H1 (cell line): ENCODE measurements around the gene CDKL5. TPM values are rescaled to one million over a fixed set of nuclear protein-coding genes. Genes with fewer than 3 reads are reported as not detected.

Source experiments
- BACH1 ChIP-seq: IDR thresholded peaks from 2 replicates; pipeline ENCODE4 v1.6.1; 2012; ENCODE audit warnings: low read length, improper control_type of control experiment
- CBX8 ChIP-seq: fragments of 300-800, 300-1000 bp; sonication (generic); IDR thresholded peaks from 2 replicates; pipeline ENCODE4 v1.7.1; 2016; ENCODE audit warnings: low read depth, low read length, borderline replicate concordance
- CTCF ChIP-seq, 3 experiments: IDR thresholded peaks; 1 replicate in 2 of 3; 2 replicates in 1 of 3; pipeline versions ENCODE4 v1.5.1 to v1.6.1; 2011; ENCODE audit warnings: low read length in 3 of 3, mild to moderate bottlenecking in 3 of 3, inconsistent platforms in 2 of 3, low read depth in 1 of 3, moderate library complexity in 1 of 3; ENCODE audit not compliant: insufficient read depth in 1 of 3; ENCODE audit errors: control extremely low read depth in 1 of 3
- JUND ChIP-seq: IDR thresholded peaks from 2 replicates; pipeline ENCODE4 v1.6.1; 2011; ENCODE audit warnings: mild to moderate bottlenecking, improper control_type of control experiment, low read length
- PHF8 ChIP-seq: fragments of 200-600 bp; sonication (generic); conservative IDR thresholded peaks from 2 replicates; pipeline ENCODE4 v1.7.1; 2012; ENCODE audit warnings: low read depth, mild to moderate bottlenecking, inconsistent platforms, low read length, moderate library complexity
- RNF2 ChIP-seq: fragments of 200-900, 300-1000 bp; sonication (generic); IDR thresholded peaks from 2 replicates; pipeline ENCODE4 v1.7.1; 2016; ENCODE audit warnings: borderline replicate concordance, low read depth, mild to moderate bottlenecking, antibody characterized with exemption, low read length; ENCODE audit not compliant: poor library complexity, severe bottlenecking; ENCODE audit errors: missing control alignments
- SIX5 ChIP-seq: IDR thresholded peaks from 2 replicates; pipeline ENCODE4 v1.6.1; 2011; ENCODE audit warnings: mild to moderate bottlenecking, low read depth, low read length
- polyA plus RNA-seq, 7 experiments: library from polyadenylated mRNA; depleted of rRNA in 3 of 7; stranded (reverse) in 5 of 7; unstranded in 2 of 7; fragments of >200 nt in 5 of 7; fragments of 200-250 nt in 2 of 7; gene quantifications; 1 replicate in 5 of 7; 2 replicates in 1 of 7; 4 replicates in 1 of 7; pipeline versions ENCODE4 v1.2.1 to v1.2.3, GENCODE V29; 2011 to 2013; ENCODE audit warnings: missing spikeins in 2 of 7, mixed read lengths in 2 of 7
- total RNA-seq: library from RNA; stranded (reverse); fragmentation: NEBNext Ultra II Directional; extraction: Animal tissue kit (Norgen Biotek cat#: 25700); gene quantifications from 2 replicates; pipeline ENCODE4 v1.2.1, GENCODE V29; 2021

The CDKL5 gene
- total and polyA plus RNA-seq, 2 of the 8 experiments (the other 6 are each of a cell fraction or from before 2014, with no cell fraction given), result 5.5 to 15.6 TPM

- TF ChIP-seq CTCF (IDR thresholded peaks at IDR 0.05; ENCODE audit: control extremely low read depth in 1 of 3, insufficient read depth in 1 of 3, low read depth in 1 of 3, low read length in 3 of 3) (no peak), JUND (no peak), PHF8 (no peak), RNF2 (no peak), CBX8 (no peak), BACH1 (no peak), SIX5 (no peak)
- TF ChIP-seq, all 59 proteins: peak for 0
These were observed 229.7 kb downstream of the CDKL5 start (continued) for GRCh38 chrX:18654875-18655836.
